Measurements from ENCODE around the gene PNPLA3.

Gene PNPLA3

DNA sequence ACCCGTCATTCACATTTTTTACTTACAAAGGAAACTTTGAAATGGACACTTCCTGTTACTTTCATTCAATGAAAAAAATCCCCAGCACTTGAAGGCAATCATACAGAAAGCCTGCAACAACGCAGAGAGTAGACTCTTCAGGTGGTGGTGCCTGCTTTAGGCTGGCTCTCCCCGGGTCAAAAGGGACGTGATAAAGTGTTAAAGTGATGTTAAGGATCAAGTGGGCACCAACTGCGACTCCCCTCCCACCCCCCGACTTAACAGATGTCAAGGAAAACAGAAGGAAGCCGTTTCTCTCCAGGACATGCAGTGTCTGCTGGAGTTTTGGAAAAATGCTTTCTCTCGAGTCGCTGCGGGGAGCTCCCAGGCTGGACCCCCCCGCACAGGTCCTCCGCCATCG, 414 bp upstream of the PNPLA3 start:
- peak overlapping the region; percentile 83 to 93 (median 89) for H3K4me3 Mint-ChIP-seq

DNA sequence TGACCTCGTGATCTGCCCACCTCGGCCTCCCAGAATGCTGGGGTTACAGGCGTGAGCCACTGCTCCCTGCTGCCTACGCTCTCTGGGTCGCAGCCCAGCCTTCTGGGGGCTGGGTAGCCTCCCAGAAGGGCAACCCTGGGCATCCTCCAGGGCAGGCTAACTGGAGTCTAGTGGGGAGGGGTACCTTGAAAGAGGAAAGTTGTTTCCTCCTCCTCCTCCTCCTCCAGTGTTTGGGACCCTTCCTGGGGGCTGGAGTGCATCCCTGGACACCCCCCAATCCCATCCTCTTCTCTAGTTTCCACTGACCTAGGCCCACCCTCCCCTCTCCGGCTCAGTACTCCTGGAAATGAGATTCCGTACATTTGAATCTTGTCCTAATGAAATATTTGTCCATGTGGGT, 1.3 kb downstream of the PNPLA3 start:
- no peaks in the 10 kb centered on the region for H3K9me3 Mint-ChIP-seq
- peaks cover 6% of the 10 kb centered on the region for H3K4me1 Mint-ChIP-seq
- H3K27me3 Mint-ChIP-seq (ENCODE audit: low read depth): peaks cover 4% of the 10 kb centered on the region
- peak overlapping the region; percentile 73 to 85 (median 83) for H3K4me3 Mint-ChIP-seq
- H3K36me3 Mint-ChIP-seq (ENCODE audit: low read depth): peaks cover 9% of the 10 kb centered on the region
- TF ChIP-seq CTCF (IDR thresholded peaks at IDR 0.05; ENCODE audit: unreplicated experiment in 3 of 3): no peak
- H3K27ac Mint-ChIP-seq: peak overlapping the region; percentile 28 to 88 (median 88)

More for the DNA sequence above, 414 bp upstream of the PNPLA3 start:
- TF ChIP-seq CTCF (IDR thresholded peaks at IDR 0.05; ENCODE audit: unreplicated experiment in 3 of 3): no peak
- H3K27me3 Mint-ChIP-seq (ENCODE audit: low read depth): peaks cover 9% of the 10 kb centered on the region
- H3K27ac Mint-ChIP-seq: peak overlapping the region; percentile 49 to 92 (median 75)
- H3K36me3 Mint-ChIP-seq (ENCODE audit: low read depth): peaks cover 4% of the 10 kb centered on the region
- H3K4me1 Mint-ChIP-seq: peaks cover 6% of the 10 kb centered on the region
- no peaks in the 10 kb centered on the region for H3K9me3 Mint-ChIP-seq

GRCh38 chr22:43925433-43926348, 2.1 kb downstream of the PNPLA3 start:
- Mint-ChIP-seq H3K4me1 (peaks cover 6% of the 10 kb centered on the region), H3K27me3 (ENCODE audit: low read depth) (peaks cover 4% of the 10 kb centered on the region), H3K36me3 (ENCODE audit: low read depth) (peaks cover 12% of the 10 kb centered on the region), H3K4me3 (peak overlapping the region; percentile 73 to 85 (median 83)), H3K27ac (peak overlapping the region; percentile 28 to 88 (median 88)), H3K9me3 (no peaks in the 10 kb centered on the region)
- no peak for TF ChIP-seq CTCF (IDR thresholded peaks at IDR 0.05; ENCODE audit: unreplicated experiment in 3 of 3)

GRCh38 chr22:43926349-43926710, 2.7 kb downstream of the PNPLA3 start:
- Mint-ChIP-seq H3K27me3 (ENCODE audit: low read depth) (peaks cover 4% of the 10 kb centered on the region), H3K9me3 (no peaks in the 10 kb centered on the region), H3K4me1 (peaks cover 6% of the 10 kb centered on the region), H3K36me3 (ENCODE audit: low read depth) (peaks cover 13% of the 10 kb centered on the region), H3K27ac (no peak overlapping the region), H3K4me3 (peak overlapping the region; percentile 29 to 54 (median 31))
- no peak for TF ChIP-seq CTCF (IDR thresholded peaks at IDR 0.05; ENCODE audit: unreplicated experiment in 3 of 3)

DNA sequence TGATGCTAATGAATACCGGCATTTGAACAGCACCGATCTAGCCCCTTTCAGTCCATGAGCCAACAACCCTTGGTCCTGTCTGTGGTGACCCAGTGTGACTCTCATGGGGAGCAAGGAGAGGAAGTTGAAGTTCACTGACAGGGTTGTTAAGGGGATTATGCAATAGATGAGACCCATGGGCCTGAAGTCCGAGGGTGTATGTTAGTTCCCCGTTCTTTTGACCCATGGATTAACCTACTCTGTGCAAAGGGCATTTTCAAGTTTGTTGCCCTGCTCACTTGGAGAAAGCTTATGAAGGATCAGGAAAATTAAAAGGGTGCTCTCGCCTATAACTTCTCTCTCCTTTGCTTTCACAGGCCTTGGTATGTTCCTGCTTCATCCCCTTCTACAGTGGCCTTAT, 4.9 kb downstream of the PNPLA3 start:
- Mint-ChIP-seq H3K9me3 (no peaks in the 10 kb centered on the region), H3K36me3 (ENCODE audit: low read depth) (peaks cover 16% of the 10 kb centered on the region), H3K4me3 (no peak overlapping the region), H3K27me3 (ENCODE audit: low read depth) (peaks cover 4% of the 10 kb centered on the region), H3K4me1 (no peaks in the 10 kb centered on the region), H3K27ac (no peak overlapping the region)
- no peak for TF ChIP-seq CTCF (IDR thresholded peaks at IDR 0.05; ENCODE audit: unreplicated experiment in 3 of 3)

- no peaks in the 10 kb centered on the region for H3K4me1 Mint-ChIP-seq
- no peak overlapping the region for H3K4me3 Mint-ChIP-seq
- peaks cover 19% of the 10 kb centered on the region for H3K36me3 Mint-ChIP-seq (ENCODE audit: low read depth)
- no peaks in the 10 kb centered on the region for H3K9me3 Mint-ChIP-seq
- H3K27me3 Mint-ChIP-seq (ENCODE audit: low read depth): peaks cover 4% of the 10 kb centered on the region
- H3K27ac Mint-ChIP-seq: no peak overlapping the region
- TF ChIP-seq CTCF (IDR thresholded peaks at IDR 0.05; ENCODE audit: unreplicated experiment in 3 of 3): no peak
Observed at GRCh38 chr22:43928908-43929307, 5.3 kb downstream of the PNPLA3 start.

Measured in nephron (organoid).